ENCODE measurements around the gene ZDHHC11. TPM values are rescaled to one million over a fixed set of nuclear protein-coding genes. Genes with fewer than 3 reads are reported as not detected.
"Not testable (repeated sequence)": the region's sequence is repeated elsewhere in the genome, so short reads cannot be mapped to it uniquely, and the experiment has no call there.

The ZDHHC11 gene
- total RNA-seq, 1 experiment from 2014 or later, result 17.0 TPM

DNA sequence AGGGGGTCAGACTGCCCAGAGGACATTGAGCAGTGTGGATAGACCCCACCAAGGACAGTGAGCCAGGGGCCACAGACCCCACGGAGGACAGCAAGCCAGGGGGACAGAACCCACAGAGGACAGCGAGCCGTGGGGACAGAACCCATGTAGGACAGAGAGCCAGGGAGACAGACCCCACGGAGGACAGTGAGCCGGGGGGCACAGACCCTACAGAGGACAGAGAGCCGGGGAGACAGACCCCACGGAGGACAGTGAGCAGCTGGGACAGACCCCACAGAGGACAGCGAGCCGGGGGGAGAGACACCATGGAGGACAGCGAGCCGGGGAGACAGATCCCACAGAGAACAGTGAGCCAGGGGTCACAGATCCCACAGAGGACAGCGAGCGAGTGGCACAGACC lies 3.4 kb upstream of the ZDHHC11 start:
- no peaks in the 10 kb centered on the region for H3K9me3 ChIP-seq (ENCODE audit: control insufficient read depth in 1 of 2, insufficient read depth in 1 of 2, low read depth in 1 of 2, low read length in 2 of 2)
- no peaks in the 10 kb centered on the region for H3K9me2 ChIP-seq (ENCODE audit: insufficient read depth)
- no peak overlapping the region for H3K27ac ChIP-seq (ENCODE audit: low read depth, low read length)
- H3K4me3 ChIP-seq (replicated peaks in 1 of 2; ENCODE audit: low read depth in 1 of 2, low read length in 2 of 2), result no peak overlapping the region
- no peaks in the 10 kb centered on the region for H3K36me3 ChIP-seq (ENCODE audit: control insufficient read depth in 1 of 2, insufficient read depth in 2 of 2, low read length in 2 of 2)
- intact Hi-C loops (cut with micrococcal nuclease), result no loop called here
- RAD21 ChIA-PET (ENCODE audit: low non-redundant PET in 1 of 2, low total read pairs in 2 of 2, uncharacterized antibody in 2 of 2, unreplicated experiment in 2 of 2), result no interaction called here
- POLR2A ChIA-PET, result no interaction called here
- H3K27me3 ChIP-seq (ENCODE audit: insufficient read depth, low read length), result no peaks in the 10 kb centered on the region
- no peak overlapping the region for H3K9ac ChIP-seq (ENCODE audit: low read length)
- TF ChIP-seq EGR1 (IDR thresholded peaks at IDR 0.05; ENCODE audit: low read depth) (no peak), SRF (IDR thresholded peaks at IDR 0.05; ENCODE audit: low read depth) (no peak), CEBPB (IDR thresholded peaks at IDR 0.05; ENCODE audit: low read depth) (no peak), RAD21 (IDR thresholded peaks at IDR 0.05; ENCODE audit: low read depth) (no peak), CBX3 (IDR thresholded peaks at IDR 0.05; ENCODE audit: low read depth) (no peak), EZH2 (IDR thresholded peaks at IDR 0.05) (no peak)
- TF ChIP-seq, protein P1, sequence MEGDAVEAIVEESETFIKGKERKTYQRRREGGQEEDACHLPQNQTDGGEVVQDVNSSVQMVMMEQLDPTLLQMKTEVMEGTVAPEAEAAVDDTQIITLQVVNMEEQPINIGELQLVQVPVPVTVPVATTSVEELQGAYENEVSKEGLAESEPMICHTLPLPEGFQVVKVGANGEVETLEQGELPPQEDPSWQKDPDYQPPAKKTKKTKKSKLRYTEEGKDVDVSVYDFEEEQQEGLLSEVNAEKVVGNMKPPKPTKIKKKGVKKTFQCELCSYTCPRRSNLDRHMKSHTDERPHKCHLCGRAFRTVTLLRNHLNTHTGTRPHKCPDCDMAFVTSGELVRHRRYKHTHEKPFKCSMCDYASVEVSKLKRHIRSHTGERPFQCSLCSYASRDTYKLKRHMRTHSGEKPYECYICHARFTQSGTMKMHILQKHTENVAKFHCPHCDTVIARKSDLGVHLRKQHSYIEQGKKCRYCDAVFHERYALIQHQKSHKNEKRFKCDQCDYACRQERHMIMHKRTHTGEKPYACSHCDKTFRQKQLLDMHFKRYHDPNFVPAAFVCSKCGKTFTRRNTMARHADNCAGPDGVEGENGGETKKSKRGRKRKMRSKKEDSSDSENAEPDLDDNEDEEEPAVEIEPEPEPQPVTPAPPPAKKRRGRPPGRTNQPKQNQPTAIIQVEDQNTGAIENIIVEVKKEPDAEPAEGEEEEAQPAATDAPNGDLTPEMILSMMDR (IDR thresholded peaks at IDR 0.05 in 2 of 3, conservative IDR thresholded peaks at IDR 0.05 in 1 of 3; ENCODE audit: borderline replicate concordance in 1 of 3, insufficient read depth in 1 of 3, low read depth in 2 of 3, low read length in 2 of 3), result no peak
- TF ChIP-seq, protein P2, sequence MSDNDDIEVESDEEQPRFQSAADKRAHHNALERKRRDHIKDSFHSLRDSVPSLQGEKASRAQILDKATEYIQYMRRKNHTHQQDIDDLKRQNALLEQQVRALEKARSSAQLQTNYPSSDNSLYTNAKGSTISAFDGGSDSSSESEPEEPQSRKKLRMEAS (IDR thresholded peaks at IDR 0.05), result no peak
- TF ChIP-seq, protein P3, sequence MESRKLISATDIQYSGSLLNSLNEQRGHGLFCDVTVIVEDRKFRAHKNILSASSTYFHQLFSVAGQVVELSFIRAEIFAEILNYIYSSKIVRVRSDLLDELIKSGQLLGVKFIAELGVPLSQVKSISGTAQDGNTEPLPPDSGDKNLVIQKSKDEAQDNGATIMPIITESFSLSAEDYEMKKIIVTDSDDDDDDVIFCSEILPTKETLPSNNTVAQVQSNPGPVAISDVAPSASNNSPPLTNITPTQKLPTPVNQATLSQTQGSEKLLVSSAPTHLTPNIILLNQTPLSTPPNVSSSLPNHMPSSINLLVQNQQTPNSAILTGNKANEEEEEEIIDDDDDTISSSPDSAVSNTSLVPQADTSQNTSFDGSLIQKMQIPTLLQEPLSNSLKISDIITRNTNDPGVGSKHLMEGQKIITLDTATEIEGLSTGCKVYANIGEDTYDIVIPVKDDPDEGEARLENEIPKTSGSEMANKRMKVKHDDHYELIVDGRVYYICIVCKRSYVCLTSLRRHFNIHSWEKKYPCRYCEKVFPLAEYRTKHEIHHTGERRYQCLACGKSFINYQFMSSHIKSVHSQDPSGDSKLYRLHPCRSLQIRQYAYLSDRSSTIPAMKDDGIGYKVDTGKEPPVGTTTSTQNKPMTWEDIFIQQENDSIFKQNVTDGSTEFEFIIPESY (IDR thresholded peaks at IDR 0.05; ENCODE audit: extremely low read depth, insufficient replicate concordance, low read length), result no peak
- no peak overlapping the region for H3K4me2 ChIP-seq (ENCODE audit: low read length)
- H4K20me1 ChIP-seq (ENCODE audit: insufficient read depth), result no peaks in the 10 kb centered on the region
- no TSS peak for BruUV-seq (replicated peaks)
- H2AFZ ChIP-seq (ENCODE audit: low read depth, low read length, poor library complexity, severe bottlenecking), result no peak overlapping the region
- CTCF ChIA-PET, result no interaction called here
- H3K4me1 ChIP-seq (ENCODE audit: control insufficient read depth in 1 of 2, insufficient read depth in 2 of 2, low read length in 2 of 2), result no peaks in the 10 kb centered on the region
- ATAC-seq (no peak), DNase-seq (ENCODE audit: low read depth, low spot score) (no peak)
- H3K79me2 ChIP-seq (ENCODE audit: insufficient read depth, low read length), result no peaks in the 10 kb centered on the region

DNA sequence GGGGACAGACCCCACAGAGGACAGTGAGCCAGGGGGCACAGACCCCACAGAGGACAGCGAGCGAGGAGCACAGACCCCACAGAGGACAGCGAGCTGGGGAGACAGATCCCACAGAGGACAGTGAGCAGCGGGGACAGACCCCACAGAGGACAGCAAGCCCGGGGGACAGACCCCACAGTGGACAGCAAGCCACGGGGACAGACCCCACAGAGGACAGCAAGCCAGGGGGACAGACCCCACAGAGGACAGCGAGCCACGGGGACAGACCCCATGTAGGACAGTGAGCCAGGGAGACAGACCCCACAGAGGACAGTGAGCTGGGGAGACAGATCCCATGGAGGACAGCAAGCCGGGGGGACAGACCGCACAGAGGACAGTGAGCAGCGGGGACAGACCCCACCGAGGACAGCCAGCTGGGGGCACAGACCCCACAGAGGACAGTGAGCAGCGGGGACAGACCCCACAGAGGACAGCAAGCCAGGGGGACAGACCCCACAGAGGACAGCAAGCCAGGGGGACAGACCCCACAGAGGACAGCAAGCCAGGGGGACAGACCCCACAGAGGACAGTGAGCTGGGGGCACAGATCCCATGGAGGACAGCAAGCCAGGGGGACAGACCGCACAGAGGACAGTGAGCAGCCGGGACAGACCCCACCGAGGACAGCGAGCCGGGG lies 2.8 kb upstream of the ZDHHC11 start:
- H2AFZ ChIP-seq (ENCODE audit: low read depth, low read length, poor library complexity, severe bottlenecking); H3K4me1 ChIP-seq (ENCODE audit: control insufficient read depth in 1 of 2, insufficient read depth in 2 of 2, low read length in 2 of 2); intact Hi-C loops (cut with micrococcal nuclease); H3K27ac ChIP-seq (ENCODE audit: low read depth, low read length); BruUV-seq (replicated peaks); H3K9ac ChIP-seq (ENCODE audit: low read length); ATAC-seq; CTCF ChIA-PET; H3K9me2 ChIP-seq (ENCODE audit: insufficient read depth); H3K79me2 ChIP-seq (ENCODE audit: insufficient read depth, low read length); H3K27me3 ChIP-seq (ENCODE audit: insufficient read depth, low read length); H3K4me3 ChIP-seq (replicated peaks in 1 of 2; ENCODE audit: low read depth in 1 of 2, low read length in 2 of 2); H3K9me3 ChIP-seq (ENCODE audit: control insufficient read depth in 1 of 2, insufficient read depth in 1 of 2, low read depth in 1 of 2, low read length in 2 of 2); H3K4me2 ChIP-seq (ENCODE audit: low read length); RAD21 ChIA-PET (ENCODE audit: low non-redundant PET in 1 of 2, low total read pairs in 2 of 2, uncharacterized antibody in 2 of 2, unreplicated experiment in 2 of 2); H4K20me1 ChIP-seq (ENCODE audit: insufficient read depth); H3K36me3 ChIP-seq (ENCODE audit: control insufficient read depth in 1 of 2, insufficient read depth in 2 of 2, low read length in 2 of 2); POLR2A ChIA-PET; DNase-seq (ENCODE audit: low read depth, low spot score): not testable (repeated sequence)
